Upper lobe of left lung (tissue), 6 donors: ENCODE results near the gene SYNPO2. TPM values are rescaled to one million over a fixed set of nuclear protein-coding genes. Genes with fewer than 3 reads are reported as not detected.

Source experiments
- ATAC-seq, 2 donors: fragments of 200-7000 bp; cut with Tn5 transposase; one replicate each; pipeline ENCODE4 v1.9.1; 2022; ENCODE audit warnings: mild to moderate bottlenecking in 2 of 2, moderate library complexity in 2 of 2; ENCODE audit not compliant: low FRiP score in 2 of 2
- DNase-seq, 2 donors: peaks; one replicate each; pipeline ENCODE4 v3.0.0-alpha.2; 2019 to 2020
- H3K27ac ChIP-seq, 4 donors: fragments of 200-600 bp; sonication (generic); one replicate each; pipeline ENCODE4 v1.5.1; 2016 to 2019
- H3K27me3 ChIP-seq, 4 donors: fragments of 200-600 bp; sonication (generic); one replicate each; pipeline ENCODE4 v1.5.1; 2017 to 2019
- H3K36me3 ChIP-seq, 4 donors: fragments of 200-600 bp; sonication (generic); one replicate each; pipeline ENCODE4 v1.5.1; 2016 to 2019
- H3K4me1 ChIP-seq, 4 donors: fragments of 200-600 bp; sonication (generic); one replicate each; pipeline ENCODE4 v1.5.1; 2018 to 2019
- H3K4me3 ChIP-seq, 4 donors: fragments of 200-600 bp; sonication (generic); one replicate each; pipeline ENCODE4 v1.5.1; 2017 to 2019; ENCODE audit warnings: mild to moderate bottlenecking in 2 of 4, moderate library complexity in 1 of 4
- H3K9me3 ChIP-seq, 4 donors: fragments of 200-600 bp; sonication (generic); one replicate each; pipeline ENCODE4 v1.5.1; 2018 to 2019
- CTCF ChIP-seq, 6 experiments: fragments of 450-650 bp in 4 of 6; fragments of 200-600 bp in 2 of 6; sonication (generic) in 2 of 6; IDR thresholded peaks; one replicate each; pipeline ENCODE4 v1.5.1; 2016 to 2019; ENCODE audit warnings: antibody characterized with exemption in 6 of 6
- EP300 ChIP-seq, 4 donors: sonication (generic); formaldehyde crosslinking; IDR thresholded peaks; one replicate each; pipeline ENCODE4 v1.5.1; 2017; ENCODE audit warnings: antibody characterized with exemption in 4 of 4, control low read depth in 2 of 4
- POLR2A ChIP-seq, 4 donors: fragments of 450-650 bp; IDR thresholded peaks; one replicate each; pipeline ENCODE4 v1.5.1; 2016 to 2017; ENCODE audit warnings: antibody characterized with exemption in 4 of 4, mild to moderate bottlenecking in 2 of 4
- POLR2AphosphoS5 ChIP-seq, 2 donors: sonication (generic); formaldehyde crosslinking; IDR thresholded peaks; one replicate each; pipeline ENCODE4 v1.5.1; 2017; ENCODE audit warnings: antibody characterized with exemption in 2 of 2
- WGBS, 2 donors: methylation state at CpG; one replicate each; pipeline ENCODE4 v1.1.5; 2017 to 2018; 5-methylcytosine and 5-hydroxymethylcytosine counted together
- total RNA-seq, 6 donors: library from RNA; depleted of rRNA in 4 of 6; stranded (reverse); fragments of >200 nt in 4 of 6; gene quantifications; one replicate each; pipeline versions ENCODE4 v1.1.0 to v1.2.1, GENCODE V29; 2016 to 2021
- donor health status: DM: no; HTN: no; CAD: no; lungs with moderate emphysema.
- donor health status: DM: no; HTN: yes; CAD: no; lungs with severe emphysema.

SYNPO2 gene
- total RNA-seq, 6 donors from 2014 or later, result 7.9 to 56.3 (median 17.0) TPM

GRCh38 chr4:118845552-118846050, 43.1 kb upstream of the SYNPO2 start:
- TF ChIP-seq CTCF (IDR thresholded peaks at IDR 0.05) (no peak), POLR2A (IDR thresholded peaks at IDR 0.05) (no peak), EP300 (IDR thresholded peaks at IDR 0.05) (no peak), POLR2AphosphoS5 (IDR thresholded peaks at IDR 0.05) (no peak)
- H3K4me1 ChIP-seq, result peaks cover 0 to 5% (median 2%) of the 10 kb centered on the region in 4 donors
- ATAC-seq (no peak), DNase-seq (no peak)
- no peaks in the 10 kb centered on the region for H3K36me3 ChIP-seq
- no peak overlapping the region for H3K27ac ChIP-seq
- no peaks in the 10 kb centered on the region for H3K27me3 ChIP-seq
- H3K9me3 ChIP-seq, result no peaks in the 10 kb centered on the region
- no peak overlapping the region for H3K4me3 ChIP-seq

DNA sequence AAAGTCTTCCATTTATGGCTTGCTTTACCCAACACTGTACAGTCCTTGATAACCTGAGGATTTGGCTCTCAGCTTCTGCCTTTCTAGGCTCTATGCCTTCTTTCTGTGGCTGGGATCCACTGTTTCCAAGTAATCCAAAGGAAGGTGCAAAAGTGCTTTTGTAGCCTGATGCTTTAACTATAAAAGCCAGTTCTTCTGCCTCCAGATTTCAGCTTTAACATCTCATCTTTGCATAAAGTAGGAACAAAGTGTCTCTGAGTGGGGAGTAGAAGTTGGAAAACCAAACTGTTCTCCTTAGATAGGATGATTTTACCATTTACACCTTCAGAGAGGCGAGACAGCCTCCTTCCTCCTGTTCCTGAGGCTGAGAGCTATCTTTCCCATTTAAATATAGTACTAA, 41.7 kb upstream of the SYNPO2 start:
- H3K4me1 ChIP-seq, result peaks cover 0 to 5% (median 2%) of the 10 kb centered on the region in 4 donors
- no peak overlapping the region for H3K4me3 ChIP-seq
- WGBS, 2 donors, result 81 to 93% methylated on average over 1 of the region's 1 CpG
- TF ChIP-seq POLR2A (IDR thresholded peaks at IDR 0.05) (no peak), EP300 (IDR thresholded peaks at IDR 0.05) (no peak), CTCF (IDR thresholded peaks at IDR 0.05) (no peak)
- H3K36me3 ChIP-seq, result no peaks in the 10 kb centered on the region
- H3K9me3 ChIP-seq, result no peaks in the 10 kb centered on the region
- no peak for ATAC-seq
- no peaks in the 10 kb centered on the region for H3K27me3 ChIP-seq
- no peak overlapping the region for H3K27ac ChIP-seq
- DNase-seq, result no peak

GRCh38 chr4:118848242-118848641, 40.4 kb upstream of the SYNPO2 start:
- Histone ChIP-seq H3K27ac (no peak overlapping the region), H3K4me3 (no peak overlapping the region), H3K36me3 (no peaks in the 10 kb centered on the region), H3K9me3 (no peaks in the 10 kb centered on the region), H3K4me1 (peaks cover 0 to 5% (median 2%) of the 10 kb centered on the region in 4 donors), H3K27me3 (no peaks in the 10 kb centered on the region)
- TF ChIP-seq EP300 (IDR thresholded peaks at IDR 0.05) (no peak), POLR2AphosphoS5 (IDR thresholded peaks at IDR 0.05) (no peak), POLR2A (IDR thresholded peaks at IDR 0.05) (no peak), CTCF (IDR thresholded peaks at IDR 0.05) (no peak)
- ATAC-seq, result no peak
- no peak for DNase-seq
- WGBS, 2 donors, result 94 to 98% methylated on average over 7 of the region's 7 CpGs

GRCh38 chr4:118848901-118849300, 39.8 kb upstream of the SYNPO2 start:
- TF ChIP-seq CTCF (IDR thresholded peaks at IDR 0.05), result no peak
- no peak for TF ChIP-seq POLR2A (IDR thresholded peaks at IDR 0.05)
- TF ChIP-seq POLR2AphosphoS5 (IDR thresholded peaks at IDR 0.05), result no peak
- no peak for TF ChIP-seq EP300 (IDR thresholded peaks at IDR 0.05)
- ATAC-seq (no peak), DNase-seq (no peak)
- Histone ChIP-seq H3K4me1 (peaks cover 0 to 5% (median 2%) of the 10 kb centered on the region in 4 donors), H3K27me3 (no peaks in the 10 kb centered on the region), H3K27ac (no peak overlapping the region), H3K9me3 (no peaks in the 10 kb centered on the region), H3K4me3 (no peak overlapping the region), H3K36me3 (no peaks in the 10 kb centered on the region)

DNA sequence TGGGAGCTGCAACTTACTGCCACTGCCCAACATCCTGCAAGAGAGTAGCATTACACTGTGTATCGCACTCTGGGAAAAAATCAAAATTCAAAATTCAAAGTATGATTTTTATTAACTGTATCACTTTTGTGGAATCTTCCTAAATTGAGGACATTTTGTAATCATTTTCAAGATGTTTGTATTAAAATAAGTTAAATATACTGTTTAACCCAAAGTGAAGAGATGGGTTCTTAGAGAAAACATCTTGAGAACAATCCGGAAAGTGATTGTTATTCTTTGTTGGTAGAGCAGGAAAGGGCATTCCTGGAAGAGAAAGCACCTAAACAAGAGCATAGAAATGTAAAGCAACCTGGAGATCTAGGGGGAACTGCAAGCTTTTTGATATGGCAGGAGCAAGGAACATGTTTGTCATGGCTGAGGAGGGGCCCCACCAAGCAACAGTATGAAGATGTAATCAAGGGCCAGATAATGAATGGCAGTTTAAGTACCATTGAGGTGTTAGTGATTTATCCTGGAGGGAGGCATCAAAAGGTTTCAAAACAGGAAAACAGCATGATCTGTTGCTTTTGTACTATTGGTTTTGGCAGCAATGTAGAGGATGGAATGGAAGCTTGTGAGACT, 38.7 kb upstream of the SYNPO2 start:
- ATAC-seq, result no peak
- Histone ChIP-seq H3K27ac (peak overlapping the region in 1 of 4 donors; percentile 64), H3K4me1 (peaks cover 0 to 5% (median 2%) of the 10 kb centered on the region in 4 donors)

More for the DNA sequence above, 38.7 kb upstream of the SYNPO2 start:
- DNase-seq, result no peak
- H3K4me3 ChIP-seq, result peak overlapping the region in 3 of 4 donors; percentile 36 to 53 (median 49)
- H3K36me3 ChIP-seq, result no peaks in the 10 kb centered on the region
- TF ChIP-seq EP300 (IDR thresholded peaks at IDR 0.05) (no peak), POLR2AphosphoS5 (IDR thresholded peaks at IDR 0.05) (no peak), POLR2A (IDR thresholded peaks at IDR 0.05) (no peak), CTCF (IDR thresholded peaks at IDR 0.05) (no peak)
- WGBS, 2 donors, result 92 to 98% methylated on average over 2 of the region's 2 CpGs
- H3K9me3 ChIP-seq, result no peaks in the 10 kb centered on the region
- H3K27me3 ChIP-seq, result no peaks in the 10 kb centered on the region
